Activated CD4-positive, alpha-beta T cell treated with anti-CD3 and anti-CD28 coated beads, Interleukin-2, amount 10 ng/mL, durations not matched to agents 7 days and 5 days (primary cell): ENCODE measurements around the gene WNT3A. TPM values are rescaled to one million over a fixed set of nuclear protein-coding genes. Genes with fewer than 3 reads are reported as not detected.

Experiments
- CTCF ChIA-PET: fragments of 350-600 bp; sonication (Branson Sonifier 250); formaldehyde crosslinking; loops from one replicate; lab custom pipeline; 2021; ENCODE audit warnings: antibody characterized with exemption; lab: Charles Lee
- POLR2A ChIA-PET: fragments of 350-600 bp; sonication (Branson Sonifier 250); formaldehyde crosslinking; loops from one replicate; lab custom pipeline; 2021; ENCODE audit warnings: antibody characterized with exemption; lab: Charles Lee
- DNase-seq: peaks from one replicate; pipeline ENCODE4 v3.0.0-alpha.2; 2020
- H3K27ac Mint-ChIP-seq: one replicate; pipeline ENCODE4 v1.8.0; 2021; ENCODE audit warnings: mild to moderate bottlenecking, moderate library complexity, mixed read lengths
- H3K27me3 Mint-ChIP-seq: one replicate; pipeline ENCODE4 v1.8.0; 2021; ENCODE audit warnings: mixed read lengths
- H3K36me3 Mint-ChIP-seq: one replicate; pipeline ENCODE4 v1.8.0; 2021; ENCODE audit warnings: low read depth, mixed read lengths
- H3K4me1 Mint-ChIP-seq: one replicate; pipeline ENCODE4 v1.8.0; 2021; ENCODE audit warnings: mixed read lengths
- H3K4me3 Mint-ChIP-seq: one replicate; pipeline ENCODE4 v1.8.0; 2021; ENCODE audit warnings: mild to moderate bottlenecking, moderate library complexity, mixed read lengths
- H3K9me3 Mint-ChIP-seq: one replicate; pipeline ENCODE4 v1.8.0; 2021; ENCODE audit warnings: mixed read lengths
- total RNA-seq, 2 experiments: library from RNA; stranded (reverse); gene quantifications; one replicate each; pipeline ENCODE4 v1.2.3, GENCODE V29; 2021

WNT3A gene
- total RNA-seq, 2 experiments from 2014 or later, result not detected

- DNase-seq, result no peak
- Mint-ChIP-seq H3K4me1 (peaks cover 15% of the 10 kb centered on the region), H3K27me3 (peaks cover 44% of the 10 kb centered on the region), H3K36me3 (no peaks in the 10 kb centered on the region), H3K27ac (no peak overlapping the region), H3K4me3 (no peak overlapping the region), H3K9me3 (no peaks in the 10 kb centered on the region)
- ChIA-PET CTCF (interaction anchor here (1.1 to 2.6 kb wide), 2 partner anchors 12 to 16 kb away, joined by 3 to 11 read pairs; no protein-coding TSS in a partner anchor), POLR2A (no interaction called here)
Observed at GRCh38 chr1:228061411-228062084, 54.8 kb downstream of the WNT3A start.

GRCh38 chr1:228062085-228062791 is 55.4 kb downstream of the WNT3A start:
- H3K4me3 Mint-ChIP-seq, result no peak overlapping the region
- CTCF ChIA-PET, result interaction anchor here (1.0 to 1.1 kb wide), 2 partner anchors 12 to 20 kb away, joined by 3 read pairs; partner anchors contain the start of gene ARF1
- H3K4me1 Mint-ChIP-seq, result peaks cover 15% of the 10 kb centered on the region
- POLR2A ChIA-PET, result no interaction called here
- no peaks in the 10 kb centered on the region for H3K9me3 Mint-ChIP-seq
- no peaks in the 10 kb centered on the region for H3K36me3 Mint-ChIP-seq
- peaks cover 40% of the 10 kb centered on the region for H3K27me3 Mint-ChIP-seq
- DNase-seq, result no peak
- H3K27ac Mint-ChIP-seq, result no peak overlapping the region

- DNase-seq, result no peak
- ChIA-PET POLR2A (no interaction called here), CTCF (interaction anchor here (1.0 to 1.8 kb wide), 2 partner anchors 11 to 20 kb away, joined by 3 to 4 read pairs; partner anchors contain the start of gene ARF1)
- Mint-ChIP-seq H3K4me1 (peaks cover 15% of the 10 kb centered on the region), H3K27ac (no peak overlapping the region), H3K4me3 (no peak overlapping the region), H3K27me3 (peaks cover 37% of the 10 kb centered on the region), H3K36me3 (no peaks in the 10 kb centered on the region), H3K9me3 (no peaks in the 10 kb centered on the region)
Observed at GRCh38 chr1:228062812-228063211, 56.0 kb downstream of the WNT3A start.

GRCh38 chr1:228063251-228064191 is 56.7 kb downstream of the WNT3A start:
- no peak overlapping the region for H3K27ac Mint-ChIP-seq
- no peak for DNase-seq
- H3K27me3 Mint-ChIP-seq, result peaks cover 31% of the 10 kb centered on the region
- no peaks in the 10 kb centered on the region for H3K36me3 Mint-ChIP-seq
- peaks cover 15% of the 10 kb centered on the region for H3K4me1 Mint-ChIP-seq
- ChIA-PET CTCF (interaction anchor here (1.0 to 1.8 kb wide), 2 partner anchors 11 to 19 kb away, joined by 3 to 4 read pairs; partner anchors contain the start of gene ARF1), POLR2A (no interaction called here)
- no peak overlapping the region for H3K4me3 Mint-ChIP-seq
- no peaks in the 10 kb centered on the region for H3K9me3 Mint-ChIP-seq

GRCh38 chr1:228064296-228064695 is 57.5 kb downstream of the WNT3A start:
- Mint-ChIP-seq H3K4me3 (no peak overlapping the region), H3K27me3 (peaks cover 25% of the 10 kb centered on the region), H3K9me3 (no peaks in the 10 kb centered on the region), H3K36me3 (no peaks in the 10 kb centered on the region), H3K27ac (no peak overlapping the region), H3K4me1 (peaks cover 15% of the 10 kb centered on the region)
- ChIA-PET POLR2A (no interaction called here), CTCF (interaction anchor here (1.8 kb wide), 1 partner anchor 10 kb away, joined by 4 read pairs; no protein-coding TSS in a partner anchor)
- DNase-seq, result no peak

GRCh38 chr1:228064741-228065542 is 58.1 kb downstream of the WNT3A start:
- H3K27ac Mint-ChIP-seq, result no peak overlapping the region
- CTCF ChIA-PET, result interaction anchor here (1.8 kb wide), 1 partner anchor 9 kb away, joined by 4 read pairs; no protein-coding TSS in a partner anchor
- DNase-seq, result no peak
- POLR2A ChIA-PET, result no interaction called here
- no peaks in the 10 kb centered on the region for H3K9me3 Mint-ChIP-seq
- H3K4me1 Mint-ChIP-seq, result peaks cover 10% of the 10 kb centered on the region
- no peaks in the 10 kb centered on the region for H3K36me3 Mint-ChIP-seq
- no peak overlapping the region for H3K4me3 Mint-ChIP-seq
- H3K27me3 Mint-ChIP-seq, result peaks cover 20% of the 10 kb centered on the region

- Mint-ChIP-seq H3K9me3 (no peaks in the 10 kb centered on the region), H3K4me1 (peaks cover 6% of the 10 kb centered on the region), H3K27ac (no peak overlapping the region)
Observed at GRCh38 chr1:228065543-228066347, 58.9 kb downstream of the WNT3A start.

GRCh38 chr1:228066416-228066815 is 59.6 kb downstream of the WNT3A start:
- CTCF ChIA-PET, result interaction anchor here (1.8 kb wide), 1 partner anchor 11 kb away, joined by 5 read pairs; no protein-coding TSS in a partner anchor
- Mint-ChIP-seq H3K4me3 (no peak overlapping the region), H3K27me3 (peaks cover 10% of the 10 kb centered on the region), H3K27ac (no peak overlapping the region), H3K36me3 (no peaks in the 10 kb centered on the region), H3K4me1 (no peaks in the 10 kb centered on the region), H3K9me3 (no peaks in the 10 kb centered on the region)
- no peak for DNase-seq
- POLR2A ChIA-PET, result interaction anchor here (0.6 kb wide), 1 partner anchor 20 kb away, joined by 3 read pairs; no protein-coding TSS in a partner anchor

More at GRCh38 chr1:228065543-228066347, 58.9 kb downstream of the WNT3A start:
- POLR2A ChIA-PET, result no interaction called here
- CTCF ChIA-PET, result interaction anchor here (1.8 kb wide), 1 partner anchor 12 kb away, joined by 5 read pairs; no protein-coding TSS in a partner anchor
- Mint-ChIP-seq H3K4me3 (no peak overlapping the region), H3K27me3 (peaks cover 16% of the 10 kb centered on the region), H3K36me3 (no peaks in the 10 kb centered on the region)
- DNase-seq, result no peak

- H3K4me1 Mint-ChIP-seq, result no peaks in the 10 kb centered on the region
Observed at GRCh38 chr1:228066891-228067654, 60.3 kb downstream of the WNT3A start.

GRCh38 chr1:228068359-228068758 is 61.6 kb downstream of the WNT3A start:
- ChIA-PET CTCF (no interaction called here), POLR2A (no interaction called here)

More at GRCh38 chr1:228066891-228067654, 60.3 kb downstream of the WNT3A start:
- no peak for DNase-seq
- Mint-ChIP-seq H3K9me3 (no peaks in the 10 kb centered on the region), H3K27ac (no peak overlapping the region), H3K36me3 (no peaks in the 10 kb centered on the region), H3K4me3 (no peak overlapping the region), H3K27me3 (peaks cover 8% of the 10 kb centered on the region)
- POLR2A ChIA-PET, result interaction anchor here (0.6 kb wide), 1 partner anchor 20 kb away, joined by 3 read pairs; no protein-coding TSS in a partner anchor
- CTCF ChIA-PET, result interaction anchor here (1.8 kb wide), 1 partner anchor 10 kb away, joined by 5 read pairs; no protein-coding TSS in a partner anchor

More at GRCh38 chr1:228068359-228068758, 61.6 kb downstream of the WNT3A start:
- H3K36me3 Mint-ChIP-seq, result no peaks in the 10 kb centered on the region
- H3K4me1 Mint-ChIP-seq, result no peaks in the 10 kb centered on the region
- no peak for DNase-seq
- H3K4me3 Mint-ChIP-seq, result no peak overlapping the region
- no peak overlapping the region for H3K27ac Mint-ChIP-seq
- H3K27me3 Mint-ChIP-seq, result peaks cover 6% of the 10 kb centered on the region
- H3K9me3 Mint-ChIP-seq, result no peaks in the 10 kb centered on the region
